H1 (cell line): Measurements from ENCODE around the gene DLX4. TPM values are rescaled to one million over a fixed set of nuclear protein-coding genes. Genes with fewer than 3 reads are reported as not detected.

Source experiments
- CTCF ChIA-PET: fragments of 300-600 bp; sonication (Branson Sonifier 250); formaldehyde crosslinking; loops from one replicate; lab custom pipeline; 2021; ENCODE audit not compliant: partially characterized antibody; lab: Charles Lee
- POLR2A ChIA-PET: fragments of 300-600 bp; sonication (Branson Sonifier 250); formaldehyde crosslinking; loops from one replicate; lab custom pipeline; 2021; ENCODE audit warnings: inconsistent platforms; ENCODE audit not compliant: partially characterized antibody; lab: Charles Lee
- DNase-seq, 2 experiments: peaks; one replicate each; pipeline versions ENCODE4 v3.0.0 to v3.0.0-alpha.2; 2010 to 2022; ENCODE audit warnings: low spot score in 2 of 2, low read depth in 1 of 2, mixed read lengths in 1 of 2
- FAIRE-seq: peaks from 2 replicates; lab custom pipeline; 2011; peaks lifted over from hg19 to GRCh38; lab: Jason Lieb, UNC
- H2AFZ ChIP-seq: 2 replicates; pipeline ENCODE4 v1.8.1; 2012; ENCODE audit warnings: low read length, inconsistent platforms
- H2AK5ac ChIP-seq: 2 replicates; pipeline ENCODE4 v1.6.1; 2013; ENCODE audit warnings: low read depth, low read length
- H2BK120ac ChIP-seq: replicated peaks from 2 replicates; pipeline ENCODE3; 2013; ENCODE audit warnings: low read depth, low read length, inconsistent platforms
- H2BK12ac ChIP-seq: 2 replicates; pipeline ENCODE4 v1.6.1; 2013; ENCODE audit warnings: low read depth, low read length
- H2BK15ac ChIP-seq: 2 replicates; pipeline ENCODE4 v1.6.1; 2013; ENCODE audit warnings: low read length
- H2BK20ac ChIP-seq: 2 replicates; pipeline ENCODE4 v1.6.1; 2013; ENCODE audit warnings: low read length
- H2BK5ac ChIP-seq: 2 replicates; pipeline ENCODE4 v1.6.1; 2013; ENCODE audit warnings: low read depth, low read length
- H3K14ac ChIP-seq: 2 replicates; pipeline ENCODE4 v1.6.1; 2013; ENCODE audit warnings: inconsistent platforms; ENCODE audit not compliant: insufficient read length
- H3K18ac ChIP-seq: 2 replicates; pipeline ENCODE4 v1.6.1; 2013; ENCODE audit warnings: low read length; ENCODE audit errors: extremely low read depth
- H3K23ac ChIP-seq: 2 replicates; pipeline ENCODE4 v1.6.1; 2013; ENCODE audit warnings: inconsistent platforms; ENCODE audit not compliant: insufficient read length
- H3K23me2 ChIP-seq: 2 replicates; pipeline ENCODE4 v1.6.1; 2013; ENCODE audit warnings: low read depth, low read length
- H3K27ac ChIP-seq: 2 replicates; pipeline ENCODE4 v1.6.1; 2011; ENCODE audit warnings: low read depth, low read length, inconsistent platforms
- H3K27me3 ChIP-seq, 4 experiments: replicated peaks in 1 of 4; 1 replicate in 1 of 4; 2 replicates in 3 of 4; pipeline versions ENCODE4 v1.6.1 to v1.8.1; 2011 to 2013; ENCODE audit warnings: low read length in 3 of 4, mild to moderate bottlenecking in 3 of 4, inconsistent platforms in 2 of 4, mixed read lengths in 2 of 4, moderate library complexity in 1 of 4; ENCODE audit not compliant: control insufficient read depth in 3 of 4, insufficient read depth in 3 of 4; ENCODE audit errors: extremely low read depth in 1 of 4
- H3K36me3 ChIP-seq, 4 experiments: 2 replicates each; pipeline versions ENCODE4 v1.6.1 to v1.8.1; 2011 to 2013; ENCODE audit warnings: mild to moderate bottlenecking in 4 of 4, low read length in 3 of 4, moderate library complexity in 2 of 4, control low read depth in 1 of 4, inconsistent platforms in 1 of 4; ENCODE audit not compliant: insufficient read depth in 4 of 4, control insufficient read depth in 2 of 4
- H3K4ac ChIP-seq: replicated peaks from 2 replicates; pipeline ENCODE3; 2013; ENCODE audit warnings: low read length, low read depth, mixed read lengths, inconsistent platforms; ENCODE audit not compliant: insufficient read length
- H3K4me1 ChIP-seq, 4 experiments: replicated peaks in 1 of 4; 1 replicate in 1 of 4; 2 replicates in 3 of 4; pipeline versions ENCODE4 v1.6.1 to v1.8.1; 2011 to 2013; ENCODE audit warnings: low read length in 3 of 4, inconsistent platforms in 2 of 4, mixed read lengths in 1 of 4; ENCODE audit not compliant: insufficient read depth in 4 of 4, control insufficient read depth in 3 of 4
- H3K4me2 ChIP-seq, 2 experiments: 2 replicates each; pipeline versions ENCODE4 v1.6.1 to v1.8.1; 2011 to 2013; ENCODE audit warnings: low read depth in 2 of 2, low read length in 2 of 2, control low read depth in 1 of 2, inconsistent platforms in 1 of 2, mild to moderate bottlenecking in 1 of 2; ENCODE audit not compliant: insufficient read depth in 1 of 2
- H3K4me3 ChIP-seq, 4 experiments: fragments of 200-600, 300-600 bp in 1 of 4; sonication (generic), shearing (Covaris generic), sonication (Bioruptor Twin) in 1 of 4; 2 replicates each; pipeline versions ENCODE4 v1.5.1 to v1.8.1; 2011 to 2016; ENCODE audit warnings: low read length in 4 of 4, low read depth in 3 of 4, control low read depth in 2 of 4, inconsistent platforms in 2 of 4, mild to moderate bottlenecking in 2 of 4, mixed read lengths in 1 of 4, moderate library complexity in 1 of 4; ENCODE audit not compliant: insufficient read depth in 2 of 4; ENCODE audit errors: extremely low read depth in 1 of 4
- H3K56ac ChIP-seq: replicated peaks from 2 replicates; pipeline ENCODE3; 2013; ENCODE audit warnings: low read depth, mild to moderate bottlenecking, mixed read lengths, low read length, inconsistent platforms; ENCODE audit not compliant: insufficient read length
- H3K79me1 ChIP-seq: 2 replicates; pipeline ENCODE4 v1.6.1; 2013; ENCODE audit warnings: low read depth, low read length, control low read depth
- H3K79me2 ChIP-seq, 2 experiments: 2 replicates each; pipeline versions ENCODE4 v1.6.1 to v1.8.1; 2012 to 2013; ENCODE audit warnings: low read length in 2 of 2, mild to moderate bottlenecking in 2 of 2, inconsistent platforms in 1 of 2; ENCODE audit not compliant: insufficient read depth in 2 of 2, control insufficient read depth in 1 of 2
- H3K9ac ChIP-seq, 4 experiments: replicated peaks in 1 of 4; 1 replicate in 1 of 4; 2 replicates in 3 of 4; pipeline versions ENCODE4 v1.6.1 to v1.8.1; 2011 to 2013; ENCODE audit warnings: low read depth in 3 of 4, low read length in 3 of 4, control low read depth in 2 of 4, mild to moderate bottlenecking in 2 of 4, moderate library complexity in 2 of 4, inconsistent platforms in 1 of 4; ENCODE audit errors: extremely low read depth in 1 of 4
- H3K9me3 ChIP-seq, 2 experiments: 2 replicates each; pipeline versions ENCODE4 v1.6.1 to v1.8.1; 2012 to 2013; ENCODE audit warnings: mild to moderate bottlenecking in 2 of 2, moderate library complexity in 2 of 2, control low read depth in 1 of 2, inconsistent platforms in 1 of 2, low read depth in 1 of 2, low read length in 1 of 2, mixed read lengths in 1 of 2; ENCODE audit not compliant: insufficient read depth in 2 of 2
- H4K20me1 ChIP-seq, 2 experiments: replicated peaks in 1 of 2; 2 replicates each; pipeline versions ENCODE3 to v1.8.1; 2011 to 2013; ENCODE audit warnings: inconsistent platforms in 2 of 2, low read length in 2 of 2, mild to moderate bottlenecking in 1 of 2; ENCODE audit not compliant: insufficient read depth in 2 of 2, control insufficient read depth in 1 of 2
- H4K5ac ChIP-seq: 2 replicates; pipeline ENCODE4 v1.6.1; 2013; ENCODE audit warnings: low read length, low read depth, mixed read lengths, inconsistent platforms; ENCODE audit not compliant: insufficient read length
- H4K8ac ChIP-seq: 2 replicates; pipeline ENCODE4 v1.8.0; 2013; ENCODE audit warnings: mild to moderate bottlenecking, moderate library complexity, low read length, inconsistent platforms; ENCODE audit not compliant: insufficient read depth; ENCODE audit errors: extremely low read depth
- H4K91ac ChIP-seq: replicated peaks from 2 replicates; pipeline ENCODE3; 2013; ENCODE audit warnings: low read length, mixed read lengths, inconsistent platforms; ENCODE audit not compliant: insufficient read length
- BACH1 ChIP-seq: IDR thresholded peaks from 2 replicates; pipeline ENCODE4 v1.6.1; 2012; ENCODE audit warnings: low read length, improper control_type of control experiment
- CTCF ChIP-seq, 3 experiments: IDR thresholded peaks; 1 replicate in 2 of 3; 2 replicates in 1 of 3; pipeline versions ENCODE4 v1.5.1 to v1.6.1; 2011; ENCODE audit warnings: low read length in 3 of 3, mild to moderate bottlenecking in 3 of 3, inconsistent platforms in 2 of 3, low read depth in 1 of 3, moderate library complexity in 1 of 3; ENCODE audit not compliant: insufficient read depth in 1 of 3; ENCODE audit errors: control extremely low read depth in 1 of 3
- EP300 ChIP-seq, 2 experiments: IDR thresholded peaks; 1 replicate in 1 of 2; 2 replicates in 1 of 2; pipeline ENCODE4 v1.6.1; 2011 to 2012; ENCODE audit warnings: low read depth in 2 of 2, low read length in 2 of 2, mild to moderate bottlenecking in 2 of 2, borderline replicate concordance in 1 of 2, inconsistent platforms in 1 of 2, moderate library complexity in 1 of 2
- POU5F1 ChIP-seq: IDR thresholded peaks from 2 replicates; pipeline ENCODE4 v1.6.1; 2011; ENCODE audit warnings: low read depth, mild to moderate bottlenecking, low read length, moderate library complexity
- RAD21 ChIP-seq, 2 experiments: IDR thresholded peaks in 1 of 2; conservative IDR thresholded peaks in 1 of 2; 2 replicates each; pipeline ENCODE4 v1.6.1; 2011; ENCODE audit warnings: low read depth in 2 of 2, low read length in 2 of 2, improper control_type of control experiment in 1 of 2, inconsistent platforms in 1 of 2, mild to moderate bottlenecking in 1 of 2, moderate library complexity in 1 of 2
- SP4 ChIP-seq: IDR thresholded peaks from 2 replicates; pipeline ENCODE4 v1.6.1; 2012; ENCODE audit warnings: low read length, inconsistent platforms
- WGBS, 2 experiments: shearing (Covaris generic) in 1 of 2; methylation state at CpG; one replicate each; pipeline versions ENCODE4 v1.1.6 to v1.1.7; 2013 to 2015; ENCODE audit warnings: low lambda C conversion rate in 2 of 2, mixed read lengths in 2 of 2, inconsistent platforms in 1 of 2, low coverage in 1 of 2, missing lambda C conversion rate in 1 of 2; ENCODE audit not compliant: insufficient replicate concordance in 2 of 2, insufficient coverage in 1 of 2, insufficient read length in 1 of 2; ENCODE audit errors: extremely low coverage in 1 of 2, missing lambda C conversion rate in 1 of 2; 5-methylcytosine and 5-hydroxymethylcytosine counted together
- polyA plus RNA-seq, 7 experiments: library from polyadenylated mRNA; depleted of rRNA in 3 of 7; stranded (reverse) in 5 of 7; unstranded in 2 of 7; fragments of >200 nt in 5 of 7; fragments of 200-250 nt in 2 of 7; gene quantifications; 1 replicate in 5 of 7; 2 replicates in 1 of 7; 4 replicates in 1 of 7; pipeline versions ENCODE4 v1.2.1 to v1.2.3, GENCODE V29; 2011 to 2013; ENCODE audit warnings: missing spikeins in 2 of 7, mixed read lengths in 2 of 7
- total RNA-seq: library from RNA; stranded (reverse); fragmentation: NEBNext Ultra II Directional; extraction: Animal tissue kit (Norgen Biotek cat#: 25700); gene quantifications from 2 replicates; pipeline ENCODE4 v1.2.1, GENCODE V29; 2021

Gene DLX4
- total and polyA plus RNA-seq, 2 of the 8 experiments (the other 6 are each of a cell fraction or from before 2014, with no cell fraction given), result 0.67 to 0.80 TPM

- Histone ChIP-seq H3K36me3 (no peaks in the 10 kb centered on the region; a peak in 1 of 8 replicates), H3K56ac (no peak overlapping the region), H2BK20ac (no peak overlapping the region), H3K23me2 (peaks cover 18% of the 10 kb centered on the region; the same call in 1 of the 2 replicates), H3K18ac (0 out of 2 replicates have a peak overlapping the region, but pooled peaks have one; percentile 40), H3K23ac (no peak overlapping the region), H2BK5ac (no peak overlapping the region), H3K4me2 (peak overlapping the region; percentile 67 to 91), H3K4me1 (peaks cover 7 to 35% (median 17%) of the 10 kb centered on the region in 4 experiments; a peak in 6 of 7 replicates), H3K9ac (no peak overlapping the region), H3K14ac (no peak overlapping the region), H4K20me1 (peaks cover 2 to 15% of the 10 kb centered on the region in 2 experiments), H3K4ac (peak overlapping the region; percentile 0), H4K91ac (no peak overlapping the region), H2BK15ac (0 out of 2 replicates have a peak overlapping the region, but pooled peaks have one; percentile 97), H3K79me2 (no peaks in the 10 kb centered on the region), H2BK120ac (no peak overlapping the region), H2AK5ac (no peak overlapping the region), H2AFZ (no peak overlapping the region), H3K79me1 (no peaks in the 10 kb centered on the region), H4K8ac (no peak overlapping the region; the same call in 1 of the 2 replicates), H3K9me3 (peaks cover 0 to 5% of the 10 kb centered on the region in 2 experiments; a peak in 1 of 4 replicates), H2BK12ac (peak overlapping the region; percentile 78; the same call in 1 of the 2 replicates), H3K27ac (no peak overlapping the region), H4K5ac (no peak overlapping the region), H3K27me3 (peaks cover 55 to 88% (median 81%) of the 10 kb centered on the region in 4 experiments), H3K4me3 (peak overlapping the region; percentile 40 to 63 (median 44); a peak in 7 of 8 replicates)
- FAIRE-seq, result no peak
- 5% methylated on average over 47 of the region's 50 CpGs; no CpG with 5 or more reads in 1 of the 2 experiments for WGBS, 2 experiments
- peak in 1 of 2 experiments; percentile 80 for DNase-seq
- ChIA-PET POLR2A (interaction anchor here (0.6 to 5.6 kb wide), 21 partner anchors 8 to 142 kb away, joined by 3 to 28 read pairs (median 4); partner anchors contain the start of gene DLX4), CTCF (interaction anchor here (0.6 to 18.5 kb wide), 19 partner anchors 7 to 177 kb away, joined by 3 to 547 read pairs (median 22); partner anchors contain the start of gene TAC4)
- TF ChIP-seq POU5F1 (no peak), BACH1 (no peak; the same call in 1 of the 2 replicates), RAD21 (IDR thresholded peaks at IDR 0.05 in 1 of 2, conservative IDR thresholded peaks at IDR 0.05 in 1 of 2; ENCODE audit: low read depth in 2 of 2, low read length in 2 of 2) (peak in 1 of 2 experiments; percentile 27; a peak in 1 of 4 replicates), SP4 (peak; percentile 9; the same call in 1 of the 2 replicates), EP300 (IDR thresholded peaks at IDR 0.05; ENCODE audit: borderline replicate concordance in 1 of 2, low read depth in 2 of 2, low read length in 2 of 2) (no peak), CTCF (IDR thresholded peaks at IDR 0.05; ENCODE audit: control extremely low read depth in 1 of 3, insufficient read depth in 1 of 3, low read depth in 1 of 3, low read length in 3 of 3) (peak in 2 of 3 experiments; percentile 29 to 36; a peak in 2 of 4 replicates)
Observed at GRCh38 chr17:49994085-49995054, 25.4 kb downstream of the DLX4 start.
